H1 (cell line): ENCODE measurements around the gene ACADVL. TPM values are rescaled to one million over a fixed set of nuclear protein-coding genes. Genes with fewer than 3 reads are reported as not detected.
A peak's percentile ranks its signal among the peaks of the same experiment; 100 is the strongest.

ENCODE experiments used
- ASH2L ChIP-seq: fragments of 200-600, 300-600 bp; sonication (generic); IDR thresholded peaks from one replicate; pipeline ENCODE4 v1.7.1; 2017; ENCODE audit warnings: low read length
- CBX5 ChIP-seq: fragments of 300-800, 300-1000 bp; sonication (generic); IDR thresholded peaks from 2 replicates; pipeline ENCODE4 v1.7.1; 2016; ENCODE audit warnings: antibody characterized with exemption, low read length, low read depth
- CBX8 ChIP-seq: fragments of 300-800, 300-1000 bp; sonication (generic); IDR thresholded peaks from 2 replicates; pipeline ENCODE4 v1.7.1; 2016; ENCODE audit warnings: low read depth, low read length, borderline replicate concordance
- CEBPB ChIP-seq: IDR thresholded peaks from 2 replicates; pipeline ENCODE4 v1.6.1; 2012; ENCODE audit warnings: low read depth, low read length
- CHD1 ChIP-seq: IDR thresholded peaks from 2 replicates; pipeline ENCODE4 v1.6.1; 2012; ENCODE audit warnings: low read depth, low read length, improper control_type of control experiment
- CHD2 ChIP-seq: IDR thresholded peaks from 2 replicates; pipeline ENCODE4 v1.6.1; 2012; ENCODE audit warnings: low read length, improper control_type of control experiment
- CTBP2 ChIP-seq: IDR thresholded peaks from 2 replicates; pipeline ENCODE4 v1.7.0; 2011; ENCODE audit warnings: borderline replicate concordance, mild to moderate bottlenecking, moderate library complexity, mixed read lengths, low read length; ENCODE audit not compliant: insufficient read depth, insufficient read length
- EZH2 ChIP-seq: fragments of 200-600 bp; sonication (generic); IDR thresholded peaks from 2 replicates; pipeline ENCODE4 v1.7.1; 2012; ENCODE audit warnings: low read depth, mild to moderate bottlenecking, moderate library complexity, low read length, inconsistent platforms; ENCODE audit not compliant: severe bottlenecking
- GTF2F1 ChIP-seq: IDR thresholded peaks from 2 replicates; pipeline ENCODE4 v1.6.1; 2012; ENCODE audit warnings: low read depth, low read length, improper control_type of control experiment, borderline replicate concordance
- HDAC6 ChIP-seq: IDR thresholded peaks from one replicate; pipeline ENCODE4 v1.7.1; 2012; ENCODE audit warnings: low read depth, mild to moderate bottlenecking, inconsistent platforms, low read length, moderate library complexity
- JUND ChIP-seq: IDR thresholded peaks from 2 replicates; pipeline ENCODE4 v1.6.1; 2011; ENCODE audit warnings: mild to moderate bottlenecking, improper control_type of control experiment, low read length
- KDM1A ChIP-seq: fragments of 200-600, 300-600 bp; sonication (generic); IDR thresholded peaks from 2 replicates; pipeline ENCODE4 v1.7.1; 2016; ENCODE audit warnings: mild to moderate bottlenecking, low read length, borderline replicate concordance
- KDM4A ChIP-seq: IDR thresholded peaks from one replicate; pipeline ENCODE4 v1.7.1; 2012; ENCODE audit warnings: low read depth, mild to moderate bottlenecking, moderate library complexity, low read length, inconsistent platforms; ENCODE audit not compliant: severe bottlenecking
- MAFK ChIP-seq: IDR thresholded peaks from 2 replicates; pipeline ENCODE4 v1.6.1; 2012; ENCODE audit warnings: low read depth, mild to moderate bottlenecking, improper control_type of control experiment, low read length
- NRF1 ChIP-seq: IDR thresholded peaks from 2 replicates; pipeline ENCODE4 v1.6.1; 2011; ENCODE audit warnings: mild to moderate bottlenecking, low read depth, low read length, improper control_type of control experiment
- POLR2AphosphoS5 ChIP-seq: IDR thresholded peaks from 2 replicates; pipeline ENCODE4 v1.6.1; 2011; ENCODE audit warnings: low read depth, low read length
- RBBP5 ChIP-seq: IDR thresholded peaks from 2 replicates; pipeline ENCODE4 v1.7.1; 2012; ENCODE audit warnings: low read depth, mild to moderate bottlenecking, inconsistent platforms, low read length, moderate library complexity, borderline replicate concordance
- SAP30 ChIP-seq: fragments of 300-600 bp; sonication (generic); IDR thresholded peaks from 2 replicates; pipeline ENCODE4 v1.7.1; 2012; ENCODE audit warnings: low read length, moderate library complexity, mild to moderate bottlenecking, inconsistent platforms; ENCODE audit not compliant: insufficient read depth, insufficient replicate concordance
- SIX5 ChIP-seq: IDR thresholded peaks from 2 replicates; pipeline ENCODE4 v1.6.1; 2011; ENCODE audit warnings: mild to moderate bottlenecking, low read depth, low read length
- TBP ChIP-seq: IDR thresholded peaks from 2 replicates; pipeline ENCODE4 v1.6.1; 2011; ENCODE audit warnings: low read depth, low read length, improper control_type of control experiment
- TCF12 ChIP-seq: IDR thresholded peaks from 2 replicates; pipeline ENCODE4 v1.6.1; 2011; ENCODE audit warnings: low read depth, mild to moderate bottlenecking, low read length
- TEAD4 ChIP-seq: IDR thresholded peaks from 2 replicates; pipeline ENCODE4 v1.6.1; 2012; ENCODE audit warnings: low read depth, low read length, inconsistent platforms, mixed read lengths
- polyA plus RNA-seq, 7 experiments: library from polyadenylated mRNA; depleted of rRNA in 3 of 7; stranded (reverse) in 5 of 7; unstranded in 2 of 7; fragments of >200 nt in 5 of 7; fragments of 200-250 nt in 2 of 7; gene quantifications; 1 replicate in 5 of 7; 2 replicates in 1 of 7; 4 replicates in 1 of 7; pipeline versions ENCODE4 v1.2.1 to v1.2.3, GENCODE V29; 2011 to 2013; ENCODE audit warnings: missing spikeins in 2 of 7, mixed read lengths in 2 of 7
- total RNA-seq: library from RNA; stranded (reverse); fragmentation: NEBNext Ultra II Directional; extraction: Animal tissue kit (Norgen Biotek cat#: 25700); gene quantifications from 2 replicates; pipeline ENCODE4 v1.2.1, GENCODE V29; 2021
- TF ChIP-seq, protein P1 (sequence below): IDR thresholded peaks from 2 replicates; pipeline ENCODE4 v1.6.1; 2011; ENCODE audit warnings: low read length, improper control_type of control experiment
- TF ChIP-seq, protein P2 (sequence below): IDR thresholded peaks from 2 replicates; pipeline ENCODE4 v1.6.1; 2012; ENCODE audit warnings: inconsistent platforms

The ACADVL gene
- total and polyA plus RNA-seq, 2 of the 8 experiments (the other 6 are each of a cell fraction or from before 2014, with no cell fraction given), result 181 to 231 TPM

DNA sequence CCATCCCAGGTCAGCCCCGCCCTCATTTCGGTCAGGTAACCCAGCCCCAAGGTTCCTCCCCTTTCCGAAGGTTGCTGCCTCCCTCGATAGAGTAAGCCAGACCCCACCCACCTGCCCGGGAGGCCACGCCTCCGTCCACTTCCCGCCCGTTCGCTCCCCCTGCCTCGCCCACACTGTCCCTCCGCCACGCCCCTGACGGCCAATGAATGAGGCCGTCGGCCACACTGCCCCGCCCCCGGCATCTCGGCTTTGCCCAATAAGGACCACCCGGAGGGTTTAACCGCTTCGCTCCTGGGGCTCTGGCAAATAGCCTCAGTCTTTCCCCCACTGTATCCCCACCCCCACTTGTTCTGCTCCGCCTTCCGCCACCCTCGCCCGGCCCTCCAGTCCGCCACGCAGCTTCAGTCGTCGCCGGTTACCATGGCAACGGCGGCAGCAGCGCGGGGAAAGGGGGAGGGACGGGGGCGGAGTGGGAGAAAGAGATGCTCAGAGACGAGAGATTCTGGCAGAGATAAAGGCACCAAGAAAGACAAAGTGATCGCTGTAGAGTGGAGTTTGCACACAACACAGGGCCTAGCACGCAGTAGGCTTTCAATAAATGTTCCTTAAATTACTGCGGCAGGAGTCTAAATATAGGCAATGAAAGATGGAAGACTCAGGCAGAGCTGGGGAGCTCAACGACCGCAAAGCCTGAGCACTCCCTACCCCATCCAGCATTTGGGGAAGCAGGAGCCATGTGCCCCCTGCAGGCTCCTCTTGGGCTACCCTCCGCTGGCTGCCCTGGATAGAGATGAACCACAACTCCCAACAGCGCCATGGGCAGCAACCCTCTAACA lies 5.2 kb upstream of the ACADVL start (continued):
- no peak for TF ChIP-seq NRF1
- no peak for TF ChIP-seq EZH2
- TF ChIP-seq CBX5, result no peak
- peak; percentile 24 for TF ChIP-seq SAP30
- TF ChIP-seq TCF12, result no peak
- TF ChIP-seq, protein P1, sequence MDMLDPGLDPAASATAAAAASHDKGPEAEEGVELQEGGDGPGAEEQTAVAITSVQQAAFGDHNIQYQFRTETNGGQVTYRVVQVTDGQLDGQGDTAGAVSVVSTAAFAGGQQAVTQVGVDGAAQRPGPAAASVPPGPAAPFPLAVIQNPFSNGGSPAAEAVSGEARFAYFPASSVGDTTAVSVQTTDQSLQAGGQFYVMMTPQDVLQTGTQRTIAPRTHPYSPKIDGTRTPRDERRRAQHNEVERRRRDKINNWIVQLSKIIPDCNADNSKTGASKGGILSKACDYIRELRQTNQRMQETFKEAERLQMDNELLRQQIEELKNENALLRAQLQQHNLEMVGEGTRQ, result no peak
- TF ChIP-seq, protein P2, sequence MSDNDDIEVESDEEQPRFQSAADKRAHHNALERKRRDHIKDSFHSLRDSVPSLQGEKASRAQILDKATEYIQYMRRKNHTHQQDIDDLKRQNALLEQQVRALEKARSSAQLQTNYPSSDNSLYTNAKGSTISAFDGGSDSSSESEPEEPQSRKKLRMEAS, result peak; percentile 65
- no peak for TF ChIP-seq GTF2F1
- no peak for TF ChIP-seq CBX8
- peak; percentile 45 for TF ChIP-seq CTBP2
- TF ChIP-seq CEBPB, result peak; percentile 84
- TF ChIP-seq HDAC6, result no peak
- TF ChIP-seq TBP, result no peak
- TF ChIP-seq SIX5, result no peak
- TF ChIP-seq CHD2, result 0 out of 2 replicates have a peak, but pooled peaks have one; percentile 38
- no peak for TF ChIP-seq CHD1
- no peak for TF ChIP-seq POLR2AphosphoS5
- TF ChIP-seq KDM4A, result no peak
- peak; percentile 24 for TF ChIP-seq ASH2L
- no peak for TF ChIP-seq MAFK
- TF ChIP-seq RBBP5, result no peak; the same call in 1 of the 2 replicates
- no peak for TF ChIP-seq KDM1A
- peak; percentile 4 for TF ChIP-seq TEAD4
- no peak for TF ChIP-seq JUND
